K562 (cell line): ENCODE data around the gene SARS1. TPM values are rescaled to one million over a fixed set of nuclear protein-coding genes. Genes with fewer than 3 reads are reported as not detected.

Experiments used
- ATAC-seq: fragments of 200-7000 bp; cut with Tn5 transposase; 3 replicates; pipeline ENCODE4 v1.9.1; 2020; ENCODE audit warnings: moderate library complexity
- BruUV-seq: library from RNA; stranded (reverse); fragments of 400-500 nt; replicated peaks from 2 replicates; lab custom pipeline; 2021; lab: Mats Ljungman, UMichigan
- CTCF ChIA-PET: fragments of 300-600 bp; formaldehyde crosslinking; extraction: SDS; loops from one replicate; lab custom pipeline; 2021; ENCODE audit warnings: low intra/inter-chr PET ratio; lab: Yijun Ruan, JAX
- POLR2A ChIA-PET: fragments of 300-600, 350-650 bp; sonication (Branson Sonifier 250); formaldehyde crosslinking; extraction: SDS; loops from one replicate; lab custom pipeline; 2021; ENCODE audit warnings: antibody characterized with exemption, inconsistent platforms; lab: Yijun Ruan, JAX
- DNase-seq, 4 experiments: peaks; one replicate each; pipeline versions ENCODE4 v3.0.0 to v3.0.0-alpha.2; 2011 to 2018; ENCODE audit warnings: low spot score in 3 of 4, mixed read lengths in 3 of 4; ENCODE audit errors: extremely low read depth in 1 of 4
- FAIRE-seq: peaks from 2 replicates; lab custom pipeline; 2011; peaks lifted over from hg19 to GRCh38; lab: Jason Lieb, UNC
- H2AFZ ChIP-seq: 2 replicates; pipeline ENCODE4 v1.6.0; 2011; ENCODE audit warnings: low read depth, low read length, control low read depth, inconsistent platforms
- H3K27ac ChIP-seq: fragments of 200-600 bp; 3 replicates; pipeline ENCODE4 v1.8.0; 2011; ENCODE audit warnings: low read depth, mild to moderate bottlenecking, control low read depth, inconsistent platforms, low read length, moderate library complexity, mixed read lengths; ENCODE audit errors: extremely low read depth
- H3K27me3 ChIP-seq, 2 experiments: fragments of 300-600 bp in 1 of 2; 2 replicates in 1 of 2; 3 replicates in 1 of 2; pipeline versions ENCODE4 v1.6.0 to v1.8.0; 2011; ENCODE audit warnings: inconsistent platforms in 2 of 2, low read length in 2 of 2, mild to moderate bottlenecking in 1 of 2, mixed read lengths in 1 of 2, moderate library complexity in 1 of 2; ENCODE audit not compliant: control insufficient read depth in 2 of 2, insufficient read depth in 2 of 2
- H3K36me3 ChIP-seq: fragments of 300-600 bp; 3 replicates; pipeline ENCODE4 v1.8.0; 2011; ENCODE audit warnings: mild to moderate bottlenecking, low read length, inconsistent platforms; ENCODE audit not compliant: control insufficient read depth, insufficient read depth
- H3K4me1 ChIP-seq, 2 experiments: fragments of 200-600 bp in 1 of 2; replicated peaks in 1 of 2; 2 replicates in 1 of 2; 3 replicates in 1 of 2; pipeline versions ENCODE4 v1.5.1 to v1.8.0; 2011; ENCODE audit warnings: inconsistent platforms in 2 of 2, low read length in 2 of 2, mild to moderate bottlenecking in 1 of 2, mixed read lengths in 1 of 2, moderate library complexity in 1 of 2; ENCODE audit not compliant: control insufficient read depth in 2 of 2, insufficient read depth in 2 of 2
- H3K4me2 ChIP-seq: 2 replicates; pipeline ENCODE4 v1.6.1; 2011; ENCODE audit warnings: low read length, control low read depth, inconsistent platforms, mixed read lengths; ENCODE audit not compliant: insufficient read depth
- H3K4me3 ChIP-seq: fragments of 200-600 bp; sonication (generic), shearing (Covaris generic); 2 replicates; pipeline ENCODE4 v1.5.1; 2016; ENCODE audit warnings: control low read depth, inconsistent platforms
- H3K79me2 ChIP-seq: fragments of 200-600 bp; 3 replicates; pipeline ENCODE4 v1.8.0; 2011; ENCODE audit warnings: low read length, inconsistent platforms; ENCODE audit not compliant: control insufficient read depth, insufficient read depth
- H3K9ac ChIP-seq, 2 experiments: 2 replicates each; pipeline versions ENCODE4 v1.6.0 to v1.6.1; 2011; ENCODE audit warnings: low read depth in 2 of 2, low read length in 2 of 2, control low read depth in 1 of 2, inconsistent platforms in 1 of 2, mild to moderate bottlenecking in 1 of 2, mixed read lengths in 1 of 2; ENCODE audit not compliant: insufficient read depth in 1 of 2
- H3K9me1 ChIP-seq: one replicate; pipeline ENCODE4 v1.6.0; 2011; ENCODE audit warnings: inconsistent platforms, mild to moderate bottlenecking, low read length, moderate library complexity; ENCODE audit not compliant: control insufficient read depth, insufficient read depth
- H3K9me3 ChIP-seq: replicated peaks from 2 replicates; pipeline ENCODE4 v1.5.1; 2011; ENCODE audit warnings: low read depth, low read length, inconsistent platforms; ENCODE audit not compliant: control insufficient read depth, insufficient read depth
- H4K20me1 ChIP-seq: replicated peaks from 2 replicates; pipeline ENCODE4 v1.6.1; 2011; ENCODE audit warnings: low read length, inconsistent platforms, mixed read lengths; ENCODE audit not compliant: control insufficient read depth, insufficient read depth
- KDM2B ChIP-seq: fragments of 250-450 bp; sonication (Bioruptor Pico); IDR thresholded peaks from 2 replicates; pipeline ENCODE4 v1.8.0; 2021; ENCODE audit warnings: mild to moderate bottlenecking, moderate library complexity
- MEF2A ChIP-seq: IDR thresholded peaks from 2 replicates; pipeline ENCODE4 v1.6.1; 2011; ENCODE audit warnings: low read depth, mild to moderate bottlenecking, low read length, moderate library complexity; ENCODE audit not compliant: control insufficient read depth
- NR1H2 ChIP-seq: sonication (generic); formaldehyde crosslinking; IDR thresholded peaks from 2 replicates; pipeline ENCODE4 v1.4.0; 2020; ENCODE audit warnings: mild to moderate bottlenecking, missing genetic modification reagents
- PHF21A ChIP-seq: fragments of 450-650 bp; IDR thresholded peaks from 2 replicates; pipeline ENCODE4 v1.6.1; 2017; ENCODE audit warnings: low read depth, borderline replicate concordance
- RBM39 ChIP-seq: fragments of 200-400 bp; formaldehyde crosslinking; optimal IDR thresholded peaks from 2 replicates; pipeline ENCODE3; 2018; ENCODE audit warnings: low read depth, low read length
- SIN3A ChIP-seq, 2 experiments: fragments of 150-350 bp in 1 of 2; IDR thresholded peaks; 2 replicates each; pipeline ENCODE4 v1.6.1; 2011 to 2016; ENCODE audit warnings: borderline replicate concordance in 2 of 2, low read depth in 2 of 2, low read length in 2 of 2, mild to moderate bottlenecking in 2 of 2, moderate library complexity in 2 of 2; ENCODE audit not compliant: control insufficient read depth in 1 of 2
- THRAP3 ChIP-seq: fragments of 450-650 bp; IDR thresholded peaks from 2 replicates; pipeline ENCODE4 v1.6.1; 2016; ENCODE audit warnings: mild to moderate bottlenecking, inconsistent platforms, borderline replicate concordance
- ZNF717 ChIP-seq: fragments of 250-450 bp; sonication (Bioruptor Pico); IDR thresholded peaks from 2 replicates; pipeline ENCODE4 v1.5.0; 2021
- WGBS: fragments of 100-300 bp; shearing (Covaris generic); methylation state at CpG from one replicate; pipeline ENCODE4 v1.1.6; 2016; ENCODE audit warnings: low coverage, mixed read lengths; ENCODE audit not compliant: insufficient coverage; ENCODE audit errors: missing lambda C conversion rate; 5-methylcytosine and 5-hydroxymethylcytosine counted together
- in situ Hi-C: fragments of 300-500 bp; cut with MboI; formaldehyde crosslinking; loops from 4 replicates; pipeline ENCODE4 v1.15.0; 2018; ENCODE audit warnings: inconsistent platforms, mixed read lengths
- intact Hi-C: fragments of 100-400 bp; cut with micrococcal nuclease; formaldehyde crosslinking; loops from 2 replicates; pipeline ENCODE4 v1.14.2; 2022
- polyA plus RNA-seq, 8 experiments: library from polyadenylated mRNA; depleted of rRNA in 4 of 8; stranded (reverse) in 5 of 8; unstranded in 3 of 8; fragments of >200 nt; fragmentation: Nextera tagmentation in 2 of 8; fragmentation: Illumina TruSeq in 1 of 8; extraction: Ambion mirVana in 2 of 8; extraction: Trizol in 1 of 8; gene quantifications; 2 replicates each; pipeline versions ENCODE4 v1.2.1 to v1.2.3, GENCODE V29; 2011 to 2014; ENCODE audit warnings: inconsistent platforms in 1 of 8, missing spikeins in 1 of 8
- total RNA-seq, 7 experiments: library from RNA; depleted of rRNA in 6 of 7; stranded (reverse); fragments of >200 nt in 6 of 7; fragmentation: Illumina TruSeq in 2 of 7; extraction: Trizol in 2 of 7; gene quantifications; 2 replicates each; pipeline versions ENCODE4 v1.2.1 to v1.2.3, GENCODE V29; 2011 to 2021; ENCODE audit warnings: low replicate concordance in 1 of 7

Gene SARS1
- total and polyA plus RNA-seq, 9 of the 15 experiments (the other 6 are each of a cell fraction or from before 2014, with no cell fraction given), result 221 to 623 (median 254) TPM

- WGBS, result 93% methylated on average over 5 of the region's 7 CpGs
- ATAC-seq (no peak), DNase-seq (no peak), FAIRE-seq (no peak)
- POLR2A ChIA-PET, result interaction anchor here (0.6 to 0.7 kb wide), 2 partner anchors 17 to 22 kb away, joined by 3 read pairs; no protein-coding TSS in a partner anchor
- TF ChIP-seq PHF21A (no peak), MEF2A (no peak), ZNF717 (CRISPR knock-in tag) (no peak), RBM39 (no peak), NR1H2 (CRISPR knock-in tag) (no peak), KDM2B (CRISPR knock-in tag) (no peak), SIN3A (IDR thresholded peaks at IDR 0.05; ENCODE audit: borderline replicate concordance in 2 of 2, control insufficient read depth in 1 of 2, low read depth in 2 of 2, low read length in 2 of 2) (no peak), THRAP3 (no peak)
- H3K4me1 ChIP-seq, result peaks cover 15 to 58% of the 10 kb centered on the region in 2 experiments
- intact Hi-C loops, result loop anchor here (10.0 kb wide), 1 partner anchor 145 kb away; the partner anchor contains the start of gene ELAPOR1
- in situ Hi-C loops, result loop anchor here (5.0 kb wide), 2 partner anchors 142 to 272 kb away; no protein-coding TSS in a partner anchor
- CTCF ChIA-PET, result no interaction called here
- H2AFZ ChIP-seq, result no peak overlapping the region
- no peak overlapping the region for H3K4me3 ChIP-seq
- BruUV-seq, result no TSS peak
- no peak overlapping the region for H3K4me2 ChIP-seq
- peaks cover 4% of the 10 kb centered on the region for H3K9me1 ChIP-seq
- peaks cover 29% of the 10 kb centered on the region; the same call in 2 of the 3 replicates for H3K36me3 ChIP-seq
- H3K9ac ChIP-seq, result peak overlapping the region in 1 of 2 experiments; percentile 62; a peak in 1 of 4 replicates
- H3K27me3 ChIP-seq, result no peaks in the 10 kb centered on the region
- H3K27ac ChIP-seq, result no peak overlapping the region
- H3K79me2 ChIP-seq, result peaks cover 15% of the 10 kb centered on the region
- H3K9me3 ChIP-seq, result no peaks in the 10 kb centered on the region
- no peaks in the 10 kb centered on the region for H4K20me1 ChIP-seq
Measured at GRCh38 chr1:109259674-109260557, 46.2 kb downstream of the SARS1 start.
